Measurements from ENCODE around the gene USP21. TPM values are rescaled to one million over a fixed set of nuclear protein-coding genes. Genes with fewer than 3 reads are reported as not detected.

The USP21 gene
- total and polyA plus RNA-seq, 2 of the 8 experiments (the other 6 are each of a cell fraction or from before 2014, with no cell fraction given) = 23.9 to 36.3 TPM

DNA sequence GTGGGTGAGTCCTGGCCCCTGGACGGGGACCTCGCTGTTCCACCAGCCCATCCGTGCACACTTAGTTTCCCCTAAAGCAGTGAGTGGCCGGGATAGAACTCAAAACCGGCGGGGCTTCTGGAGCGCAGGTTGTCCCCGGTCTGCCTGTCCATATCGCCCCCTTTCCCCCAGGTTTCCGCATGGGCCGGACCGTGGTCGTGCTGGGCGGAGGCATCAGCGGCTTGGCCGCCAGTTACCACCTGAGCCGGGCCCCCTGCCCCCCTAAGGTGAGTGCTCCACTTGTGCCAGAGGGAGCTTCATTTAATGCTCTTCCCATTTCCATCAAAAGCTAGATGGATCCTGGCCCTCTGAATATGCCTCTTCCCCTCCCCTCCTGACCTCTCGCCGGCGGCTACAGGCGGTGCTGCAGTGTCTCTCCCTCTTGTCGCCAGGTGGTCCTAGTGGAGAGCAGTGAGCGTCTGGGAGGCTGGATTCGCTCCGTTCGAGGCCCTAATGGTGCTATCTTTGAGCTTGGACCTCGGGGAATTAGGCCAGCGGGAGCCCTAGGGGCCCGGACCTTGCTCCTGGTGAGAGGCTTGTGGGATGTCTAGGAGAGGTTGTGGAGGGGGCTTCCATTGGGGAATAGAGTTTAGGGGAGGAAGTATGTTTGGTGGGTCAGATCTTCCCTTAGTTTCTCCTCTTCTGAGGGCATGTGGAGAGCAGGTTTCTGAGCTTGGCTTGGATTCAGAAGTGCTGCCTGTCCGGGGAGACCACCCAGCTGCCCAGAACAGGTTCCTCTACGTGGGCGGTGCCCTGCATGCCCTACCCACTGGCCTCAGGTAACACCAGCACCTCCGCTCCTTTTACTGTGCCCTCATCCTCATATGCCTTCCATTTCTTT is 7.6 kb downstream of the USP21 start (continued):
- TF ChIP-seq SP2 (IDR thresholded peaks at IDR 0.05; ENCODE audit: low read length) (no peak), TEAD4 (IDR thresholded peaks at IDR 0.05; ENCODE audit: low read depth, low read length) (no peak)
- TF ChIP-seq, protein P1, sequence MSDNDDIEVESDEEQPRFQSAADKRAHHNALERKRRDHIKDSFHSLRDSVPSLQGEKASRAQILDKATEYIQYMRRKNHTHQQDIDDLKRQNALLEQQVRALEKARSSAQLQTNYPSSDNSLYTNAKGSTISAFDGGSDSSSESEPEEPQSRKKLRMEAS (IDR thresholded peaks at IDR 0.05) = peak; percentile 44
- TF ChIP-seq, protein P2, sequence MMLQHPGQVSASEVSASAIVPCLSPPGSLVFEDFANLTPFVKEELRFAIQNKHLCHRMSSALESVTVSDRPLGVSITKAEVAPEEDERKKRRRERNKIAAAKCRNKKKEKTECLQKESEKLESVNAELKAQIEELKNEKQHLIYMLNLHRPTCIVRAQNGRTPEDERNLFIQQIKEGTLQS (IDR thresholded peaks at IDR 0.05; ENCODE audit: insufficient read depth, low read depth, low read length) = no peak
